K562 (cell line): ENCODE results near the gene RHCG. TPM values are rescaled to one million over a fixed set of nuclear protein-coding genes. Genes with fewer than 3 reads are reported as not detected.

ENCODE experiments used
- DPF2 ChIP-seq: fragments of 450-650 bp; IDR thresholded peaks from 2 replicates; pipeline ENCODE4 v1.6.1; 2016
- EHMT2 ChIP-seq: fragments of 450-650 bp; IDR thresholded peaks from 2 replicates; pipeline ENCODE4 v1.6.1; 2018; ENCODE audit warnings: antibody characterized with exemption
- FOXM1 ChIP-seq, 2 experiments: fragments of 450-650 bp in 1 of 2; sonication (generic) in 1 of 2; formaldehyde crosslinking in 1 of 2; IDR thresholded peaks; 2 replicates each; pipeline versions ENCODE4 v1.6.1 to v1.9.0; 2017 to 2022; ENCODE audit warnings: low read depth in 2 of 2, mild to moderate bottlenecking in 2 of 2, missing genetic modification reagents in 1 of 2, moderate library complexity in 1 of 2
- HMGN3 ChIP-seq: IDR thresholded peaks from 2 replicates; pipeline ENCODE4 v1.6.1; 2011; ENCODE audit warnings: borderline replicate concordance, low read depth, mild to moderate bottlenecking, mixed read lengths, low read length; ENCODE audit not compliant: insufficient read length; ENCODE audit errors: extremely low read depth
- NFRKB ChIP-seq: fragments of 450-650 bp; IDR thresholded peaks from 2 replicates; pipeline ENCODE4 v1.6.1; 2016; ENCODE audit warnings: low read depth
- NR2C2 ChIP-seq, 2 experiments: fragments of 200-800 bp in 1 of 2; sonication (Bioruptor generic) in 1 of 2; sonication (generic) in 1 of 2; formaldehyde crosslinking in 1 of 2; IDR thresholded peaks; 2 replicates each; pipeline versions ENCODE4 v1.6.1 to v1.8.0; 2016 to 2022; ENCODE audit warnings: mild to moderate bottlenecking in 1 of 2, missing compliant biosample characterization in 1 of 2, missing genetic modification characterization in 1 of 2, missing genetic modification reagents in 1 of 2
- PURB ChIP-seq: sonication (generic); formaldehyde crosslinking; IDR thresholded peaks from 2 replicates; pipeline ENCODE4 v1.9.0; 2021; ENCODE audit warnings: low read depth, mild to moderate bottlenecking, missing genetic modification reagents
- RBM25 ChIP-seq: fragments of 200-400 bp; formaldehyde crosslinking; IDR thresholded peaks from 2 replicates; pipeline ENCODE4 v1.6.1; 2018; ENCODE audit warnings: low read length, low read depth, moderate library complexity; ENCODE audit not compliant: severe bottlenecking
- RFX5 ChIP-seq: IDR thresholded peaks from 2 replicates; pipeline ENCODE4 v1.6.1; 2011; ENCODE audit warnings: low read depth, mild to moderate bottlenecking, improper control_type of control experiment, low read length
- SPI1 ChIP-seq: IDR thresholded peaks from 2 replicates; pipeline ENCODE4 v1.6.1; 2011; ENCODE audit warnings: low read depth, low read length, control low read depth, borderline replicate concordance
- ZNF165 ChIP-seq: fragments of 250-450 bp; sonication (Bioruptor Pico); IDR thresholded peaks from 2 replicates; pipeline ENCODE4 v1.4.0; 2020; ENCODE audit warnings: borderline replicate concordance
- ZNF253 ChIP-seq: fragments of 250-450 bp; sonication (Bioruptor Pico); conservative IDR thresholded peaks from 2 replicates; pipeline ENCODE4 v1.6.1; 2021; ENCODE audit warnings: mild to moderate bottlenecking
- ZNF609 ChIP-seq: sonication (generic); formaldehyde crosslinking; IDR thresholded peaks from 2 replicates; pipeline ENCODE4 v1.8.1; 2023; ENCODE audit warnings: missing genetic modification reagents, mild to moderate bottlenecking, borderline replicate concordance
- polyA plus RNA-seq, 8 experiments: library from polyadenylated mRNA; depleted of rRNA in 4 of 8; stranded (reverse) in 5 of 8; unstranded in 3 of 8; fragments of >200 nt; fragmentation: Nextera tagmentation in 2 of 8; fragmentation: Illumina TruSeq in 1 of 8; extraction: Ambion mirVana in 2 of 8; extraction: Trizol in 1 of 8; gene quantifications; 2 replicates each; pipeline versions ENCODE4 v1.2.1 to v1.2.3, GENCODE V29; 2011 to 2014; ENCODE audit warnings: inconsistent platforms in 1 of 8, missing spikeins in 1 of 8
- total RNA-seq, 7 experiments: library from RNA; depleted of rRNA in 6 of 7; stranded (reverse); fragments of >200 nt in 6 of 7; fragmentation: Illumina TruSeq in 2 of 7; extraction: Trizol in 2 of 7; gene quantifications; 2 replicates each; pipeline versions ENCODE4 v1.2.1 to v1.2.3, GENCODE V29; 2011 to 2021; ENCODE audit warnings: low replicate concordance in 1 of 7
- TF ChIP-seq, protein P1 (sequence below): conservative IDR thresholded peaks from 2 replicates; pipeline ENCODE4 v1.6.1; 2011; ENCODE audit warnings: low read depth, mild to moderate bottlenecking, low read length; ENCODE audit not compliant: control insufficient read depth
- TF ChIP-seq, protein P2 (sequence below): fragments of 250-450 bp; sonication (Bioruptor Pico); IDR thresholded peaks from 2 replicates; pipeline ENCODE4 v1.9.0; 2021; ENCODE audit warnings: mild to moderate bottlenecking, inconsistent platforms
- TF ChIP-seq, protein P3 (sequence below): fragments of 450-650 bp; formaldehyde crosslinking; IDR thresholded peaks from 2 replicates; pipeline ENCODE4 v1.4.0; 2020; ENCODE audit warnings: mild to moderate bottlenecking, moderate library complexity

RHCG gene
- total and polyA plus RNA-seq, 9 of the 15 experiments (the other 6 are each of a cell fraction or from before 2014, with no cell fraction given): not detected

- no peak for TF ChIP-seq FOXM1 (IDR thresholded peaks at IDR 0.05; ENCODE audit: low read depth)
- no peak for TF ChIP-seq FOXM1 (CRISPR knock-in tag; IDR thresholded peaks at IDR 0.05; ENCODE audit: low read depth)
- TF ChIP-seq RBM25: peak; percentile 21
- TF ChIP-seq, protein P1, sequence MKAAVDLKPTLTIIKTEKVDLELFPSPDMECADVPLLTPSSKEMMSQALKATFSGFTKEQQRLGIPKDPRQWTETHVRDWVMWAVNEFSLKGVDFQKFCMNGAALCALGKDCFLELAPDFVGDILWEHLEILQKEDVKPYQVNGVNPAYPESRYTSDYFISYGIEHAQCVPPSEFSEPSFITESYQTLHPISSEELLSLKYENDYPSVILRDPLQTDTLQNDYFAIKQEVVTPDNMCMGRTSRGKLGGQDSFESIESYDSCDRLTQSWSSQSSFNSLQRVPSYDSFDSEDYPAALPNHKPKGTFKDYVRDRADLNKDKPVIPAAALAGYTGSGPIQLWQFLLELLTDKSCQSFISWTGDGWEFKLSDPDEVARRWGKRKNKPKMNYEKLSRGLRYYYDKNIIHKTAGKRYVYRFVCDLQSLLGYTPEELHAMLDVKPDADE: no peak
- TF ChIP-seq, protein P2, sequence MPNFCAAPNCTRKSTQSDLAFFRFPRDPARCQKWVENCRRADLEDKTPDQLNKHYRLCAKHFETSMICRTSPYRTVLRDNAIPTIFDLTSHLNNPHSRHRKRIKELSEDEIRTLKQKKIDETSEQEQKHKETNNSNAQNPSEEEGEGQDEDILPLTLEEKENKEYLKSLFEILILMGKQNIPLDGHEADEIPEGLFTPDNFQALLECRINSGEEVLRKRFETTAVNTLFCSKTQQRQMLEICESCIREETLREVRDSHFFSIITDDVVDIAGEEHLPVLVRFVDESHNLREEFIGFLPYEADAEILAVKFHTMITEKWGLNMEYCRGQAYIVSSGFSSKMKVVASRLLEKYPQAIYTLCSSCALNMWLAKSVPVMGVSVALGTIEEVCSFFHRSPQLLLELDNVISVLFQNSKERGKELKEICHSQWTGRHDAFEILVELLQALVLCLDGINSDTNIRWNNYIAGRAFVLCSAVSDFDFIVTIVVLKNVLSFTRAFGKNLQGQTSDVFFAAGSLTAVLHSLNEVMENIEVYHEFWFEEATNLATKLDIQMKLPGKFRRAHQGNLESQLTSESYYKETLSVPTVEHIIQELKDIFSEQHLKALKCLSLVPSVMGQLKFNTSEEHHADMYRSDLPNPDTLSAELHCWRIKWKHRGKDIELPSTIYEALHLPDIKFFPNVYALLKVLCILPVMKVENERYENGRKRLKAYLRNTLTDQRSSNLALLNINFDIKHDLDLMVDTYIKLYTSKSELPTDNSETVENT: no peak
- TF ChIP-seq ZNF165 (CRISPR knock-in tag): no peak
- no peak for TF ChIP-seq ZNF253
- no peak for TF ChIP-seq DPF2
- TF ChIP-seq, protein P3, sequence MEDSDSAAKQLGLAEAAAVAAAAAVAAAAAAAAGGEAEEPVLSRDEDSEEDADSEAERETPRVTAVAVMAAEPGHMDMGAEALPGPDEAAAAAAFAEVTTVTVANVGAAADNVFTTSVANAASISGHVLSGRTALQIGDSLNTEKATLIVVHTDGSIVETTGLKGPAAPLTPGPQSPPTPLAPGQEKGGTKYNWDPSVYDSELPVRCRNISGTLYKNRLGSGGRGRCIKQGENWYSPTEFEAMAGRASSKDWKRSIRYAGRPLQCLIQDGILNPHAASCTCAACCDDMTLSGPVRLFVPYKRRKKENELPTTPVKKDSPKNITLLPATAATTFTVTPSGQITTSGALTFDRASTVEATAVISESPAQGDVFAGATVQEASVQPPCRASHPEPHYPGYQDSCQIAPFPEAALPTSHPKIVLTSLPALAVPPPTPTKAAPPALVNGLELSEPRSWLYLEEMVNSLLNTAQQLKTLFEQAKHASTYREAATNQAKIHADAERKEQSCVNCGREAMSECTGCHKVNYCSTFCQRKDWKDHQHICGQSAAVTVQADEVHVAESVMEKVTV (CRISPR knock-in tag): no peak
- TF ChIP-seq PURB (CRISPR knock-in tag): no peak
- TF ChIP-seq NR2C2 (CRISPR knock-in tag; IDR thresholded peaks at IDR 0.05): no peak
- TF ChIP-seq NR2C2 (tag; IDR thresholded peaks at IDR 0.05): peak; percentile 79
- peak; percentile 50; the same call in 1 of the 2 replicates for TF ChIP-seq SPI1
- TF ChIP-seq ZNF609: no peak
- TF ChIP-seq RFX5: no peak
- no peak for TF ChIP-seq NFRKB
- peak; percentile 71; the same call in 1 of the 2 replicates for TF ChIP-seq EHMT2
- TF ChIP-seq HMGN3: no peak
Measured at GRCh38 chr15:89457086-89457485, 39.3 kb downstream of the RHCG start (continued).
